Stimulated activated CD4-positive, alpha-beta T cell treated with anti-CD3 and anti-CD28 coated beads, Interleukin-15, amount 100 ng/mL, for 1 hour (primary cell): ENCODE measurements around the gene MRPL19.

Experiments
- DNase-seq, 2 donors: peaks; one replicate each; pipeline ENCODE4 v3.0.0-alpha.2; 2020; ENCODE audit warnings: low read depth in 1 of 2, low spot score in 1 of 2

Gene MRPL19

GRCh38 chr2:75616406-75616805, 30.2 kb upstream of the MRPL19 start:
- no peak for DNase-seq

DNA sequence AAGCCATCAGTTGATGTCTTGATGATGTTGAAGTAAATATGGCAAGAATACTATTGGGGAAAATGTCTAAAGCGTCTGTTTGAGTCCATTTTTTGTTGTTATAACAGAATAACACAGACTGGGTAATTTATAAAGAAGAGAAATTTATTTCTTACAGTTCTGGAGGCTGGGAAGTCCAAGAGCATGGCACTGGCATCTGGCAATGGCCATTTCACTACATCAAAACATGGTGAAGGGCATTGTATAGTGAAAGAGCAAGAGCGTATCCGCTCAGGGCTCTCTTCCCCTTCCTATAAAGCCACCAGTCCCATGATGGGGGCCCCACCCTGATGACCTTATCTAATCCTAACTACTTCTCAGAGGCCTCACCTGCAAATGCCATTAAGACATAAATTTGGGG, 29.6 kb upstream of the MRPL19 start:
- no peak for DNase-seq

DNA sequence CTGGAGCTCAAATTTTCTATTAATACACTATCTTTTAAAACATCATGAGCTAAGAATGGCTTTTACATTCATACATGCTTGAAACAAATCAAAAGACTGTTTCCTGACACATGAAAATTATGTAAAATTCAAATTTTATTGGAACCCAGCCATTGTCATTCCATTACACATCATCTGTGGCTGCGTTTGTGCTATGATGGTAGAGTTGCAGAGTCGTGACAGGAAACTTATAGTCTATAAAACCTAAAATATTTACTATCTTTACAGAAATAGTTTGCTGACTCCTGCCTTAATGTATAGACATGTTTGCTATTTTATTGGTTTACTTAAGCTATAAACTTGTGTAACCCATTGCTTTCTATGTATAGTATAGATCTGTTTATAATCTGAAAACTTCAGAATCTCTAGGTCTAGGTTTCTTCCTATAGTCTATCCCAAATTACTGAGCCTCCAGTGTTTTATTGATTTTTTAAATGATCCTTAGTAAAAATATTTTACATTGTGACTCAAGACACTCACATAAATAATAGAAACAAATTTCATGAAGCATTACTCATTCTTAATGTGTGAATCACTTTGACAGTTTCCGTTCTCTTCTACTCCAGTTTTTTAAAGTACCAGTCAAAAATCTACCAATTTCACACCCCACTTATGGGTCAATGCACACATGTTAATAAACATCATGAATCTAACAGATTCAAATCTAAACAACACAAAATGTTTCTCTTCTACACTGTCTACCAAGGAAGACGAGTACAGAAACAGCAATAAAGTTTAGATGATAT, 26.4 kb upstream of the MRPL19 start:
- no peak for DNase-seq

- no peak for DNase-seq
These were observed 25.4 kb upstream of the MRPL19 start for GRCh38 chr2:75621228-75621627.

DNA sequence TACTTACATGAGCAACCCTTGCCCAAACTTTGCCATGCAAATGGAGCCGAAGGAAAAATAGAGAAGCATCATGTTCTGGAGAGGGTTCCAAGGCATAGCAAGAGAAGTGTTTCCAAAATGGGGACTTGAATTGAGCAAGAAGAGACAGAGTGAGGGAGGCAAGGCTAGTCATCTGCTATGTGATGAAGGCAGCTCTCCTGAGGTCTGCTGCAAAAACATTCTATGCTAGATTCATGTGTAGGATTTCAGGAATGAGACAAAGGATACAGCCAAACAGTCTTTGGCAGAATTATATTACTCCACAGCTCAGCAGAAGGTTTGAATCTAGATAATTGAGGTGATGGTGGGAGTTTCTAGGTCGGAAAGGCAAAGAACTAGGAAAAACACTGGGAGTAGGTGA, 24.1 kb upstream of the MRPL19 start:
- DNase-seq: no peak

- no peak for DNase-seq
These were observed 23.7 kb upstream of the MRPL19 start for GRCh38 chr2:75622929-75623328.

- peak; percentile 18 to 42 for DNase-seq
These were observed 18.6 kb upstream of the MRPL19 start for GRCh38 chr2:75627902-75628504.

GRCh38 chr2:75632091-75632701, 14.4 kb upstream of the MRPL19 start:
- no peak for DNase-seq

- no peak for DNase-seq
These were observed 13.8 kb upstream of the MRPL19 start for GRCh38 chr2:75632813-75633212.

GRCh38 chr2:75633620-75634019, 13.0 kb upstream of the MRPL19 start:
- no peak for DNase-seq

DNA sequence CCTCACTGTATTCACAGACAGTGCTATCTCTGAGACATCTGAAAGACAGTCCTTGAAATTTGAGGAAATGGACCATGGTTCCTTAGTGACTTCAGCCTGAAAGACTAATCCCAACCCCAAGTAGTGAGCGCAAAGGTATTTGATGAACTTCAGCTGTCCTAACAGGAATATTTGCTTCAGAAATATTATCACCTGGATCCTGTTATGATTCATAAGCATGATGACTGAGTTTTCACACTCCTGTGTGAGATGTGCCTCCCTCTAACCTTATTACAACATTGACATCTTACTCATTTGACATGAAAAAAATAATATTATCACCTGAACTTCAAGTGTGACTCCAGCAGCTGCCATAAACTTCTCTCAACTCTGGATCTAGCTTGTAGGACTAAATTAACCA, 11.6 kb upstream of the MRPL19 start:
- DNase-seq: no peak

DNA sequence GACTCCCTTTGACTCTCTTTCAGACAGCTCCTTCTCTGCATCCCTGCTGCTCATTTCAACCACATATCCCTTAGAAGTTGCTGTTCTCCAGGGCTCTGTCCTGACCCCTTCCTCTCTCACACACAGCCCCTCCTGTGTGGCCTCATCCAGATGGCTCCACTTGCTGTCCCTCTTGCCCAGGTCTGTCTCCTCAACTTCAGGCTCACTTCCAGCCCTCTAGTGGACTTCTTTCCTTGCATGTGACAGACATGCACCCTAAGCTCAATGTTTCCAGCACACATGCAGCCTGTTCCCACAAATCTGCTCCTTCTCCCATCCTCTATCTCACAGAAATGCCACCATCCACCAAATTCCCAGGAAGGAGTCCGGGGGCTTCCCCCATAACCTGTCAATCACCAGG, 9.0 kb upstream of the MRPL19 start:
- DNase-seq: no peak

GRCh38 chr2:75640621-75641121, 5.9 kb upstream of the MRPL19 start:
- peak in 1 of 2 donors; percentile 34 for DNase-seq

GRCh38 chr2:75641587-75641986, 5.0 kb upstream of the MRPL19 start:
- DNase-seq: no peak

DNA sequence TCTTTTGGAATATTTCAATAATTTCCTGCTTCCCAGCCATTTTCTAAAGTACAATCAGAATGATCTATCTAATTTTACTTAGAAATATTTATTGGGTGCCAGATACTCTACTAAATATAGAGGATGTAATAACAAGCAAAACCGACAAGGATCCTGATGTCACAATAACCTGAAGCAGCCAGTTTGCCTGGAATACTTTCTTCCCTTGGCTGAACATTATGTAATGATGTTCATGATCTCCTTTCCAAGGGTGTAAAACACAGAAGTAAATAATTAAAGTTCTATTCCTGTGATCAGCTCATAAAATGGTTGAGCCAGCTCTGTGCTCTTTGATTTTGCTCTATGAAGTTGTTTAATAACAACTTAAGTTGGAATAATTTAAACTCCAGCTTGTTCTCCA, 2.6 kb upstream of the MRPL19 start:
- DNase-seq: no peak

DNA sequence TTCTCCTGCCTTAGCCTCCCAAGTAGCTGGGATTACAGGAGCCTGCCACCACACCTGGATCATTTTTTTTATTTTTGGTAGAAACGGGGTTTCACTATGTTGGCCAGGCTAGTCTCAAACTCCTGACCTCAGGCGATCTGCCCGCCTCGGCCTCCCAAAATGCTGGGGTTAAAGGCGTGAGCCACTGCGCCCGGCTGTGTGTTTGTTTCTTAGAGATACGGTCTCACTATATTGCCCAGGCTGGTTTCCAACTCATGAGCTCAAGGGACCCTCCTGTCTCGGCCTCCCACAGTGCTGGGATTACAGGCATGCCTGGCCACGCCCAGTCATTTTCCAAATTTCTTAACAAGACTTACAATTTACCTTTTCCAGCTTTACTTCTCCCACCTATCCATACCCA, 940 bp upstream of the MRPL19 start:
- DNase-seq: no peak

DNA sequence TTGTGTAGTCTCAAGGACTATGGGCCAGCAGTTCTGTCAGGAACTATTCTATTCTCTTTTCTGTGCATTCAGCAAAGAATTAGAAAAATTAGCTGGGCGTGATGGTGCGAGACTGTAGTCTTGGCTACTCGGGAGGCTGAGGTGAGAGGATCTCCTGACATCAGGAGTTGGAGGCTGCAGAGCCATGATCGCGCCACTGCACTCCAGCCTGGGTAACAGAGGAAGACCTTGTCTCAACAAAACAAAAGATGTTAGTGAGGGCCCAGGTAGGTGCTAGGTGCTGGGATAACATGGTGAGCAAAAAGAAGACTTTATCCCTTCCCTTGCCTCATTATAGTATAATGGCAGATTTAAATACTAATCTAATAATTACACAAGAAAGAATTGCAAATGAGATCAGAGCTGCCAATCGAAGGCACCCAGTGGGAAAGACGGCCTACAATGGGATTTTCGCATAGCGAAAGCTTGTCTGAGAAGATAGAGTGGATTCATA, 447 bp upstream of the MRPL19 start:
- DNase-seq: no peak

DNA sequence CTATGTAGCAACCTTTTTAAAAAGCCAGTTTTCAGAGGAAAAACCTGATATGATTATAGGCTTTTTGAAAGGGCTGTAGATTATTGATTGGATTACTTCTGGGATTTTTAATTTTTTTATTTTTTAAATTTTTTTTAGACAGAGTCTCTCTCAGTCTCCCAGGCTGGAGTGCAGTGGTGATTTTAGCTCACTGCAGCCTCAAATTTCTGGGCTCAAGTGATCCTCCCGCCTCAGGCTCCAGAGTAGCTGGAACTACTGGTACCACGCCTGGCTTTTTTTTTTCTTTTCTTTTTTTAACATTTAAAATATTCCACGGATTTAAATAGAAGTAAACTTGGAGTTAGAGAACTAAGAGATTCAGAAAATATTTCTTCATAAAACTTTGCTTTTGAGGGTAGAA, 1.2 kb downstream of the MRPL19 start:
- DNase-seq: no peak

- DNase-seq: no peak
These were observed 7.4 kb downstream of the MRPL19 start for GRCh38 chr2:75654012-75654411.

DNA sequence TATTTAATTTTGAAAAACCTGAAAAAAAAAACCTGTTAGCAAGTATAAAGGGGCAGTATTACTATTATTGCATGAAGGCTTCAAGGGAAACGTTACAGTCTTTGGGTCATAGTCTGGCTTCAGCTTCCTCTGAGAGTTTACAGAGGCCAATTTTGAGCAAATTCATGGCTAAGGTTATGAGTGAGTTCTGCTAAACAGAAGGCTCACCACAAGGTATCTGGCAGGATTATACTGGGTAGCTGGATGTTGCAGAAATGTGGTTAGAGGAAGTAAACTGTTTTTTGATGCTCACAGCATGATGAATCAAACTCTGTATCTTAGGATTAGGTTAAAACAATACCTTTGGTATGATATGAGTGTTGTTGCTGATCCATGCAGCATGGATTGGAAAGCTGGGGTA, 9.3 kb downstream of the MRPL19 start:
- no peak for DNase-seq

GRCh38 chr2:75656563-75656962, 10.0 kb downstream of the MRPL19 start:
- DNase-seq: no peak

GRCh38 chr2:75657798-75658197, 11.2 kb downstream of the MRPL19 start:
- DNase-seq: no peak
